A549 (cell line): Measurements from ENCODE around the gene HBA1.
"Not testable (repeated sequence)": the region's sequence is repeated elsewhere in the genome, so short reads cannot be mapped to it uniquely, and the experiment has no call there.

ENCODE experiments used
- CEBPB ChIP-seq, 2 experiments: fragments of >200 bp in 1 of 2; sonication (Bioruptor Twin) in 1 of 2; formaldehyde crosslinking in 1 of 2; IDR thresholded peaks; 2 replicates each; pipeline ENCODE4 v1.6.1; 2012 to 2016
- CTCF ChIP-seq: fragments of >200 bp; sonication (Bioruptor Twin); formaldehyde crosslinking; IDR thresholded peaks from 3 replicates; pipeline ENCODE4 v1.5.1; 2016
- EHMT2 ChIP-seq: fragments of 200-600 bp; sonication (generic); IDR thresholded peaks from 2 replicates; pipeline ENCODE4 v1.6.1; 2016; ENCODE audit warnings: antibody characterized with exemption, low read depth, mild to moderate bottlenecking, moderate library complexity
- EP300 ChIP-seq, 2 experiments: fragments of >200 bp; sonication (Bioruptor Twin); formaldehyde crosslinking; IDR thresholded peaks; 2 replicates in 1 of 2; 3 replicates in 1 of 2; pipeline ENCODE4 v1.6.1; 2016 to 2017
- ESRRA ChIP-seq: fragments of 150-350 bp; IDR thresholded peaks from 2 replicates; pipeline ENCODE4 v1.6.1; 2014; ENCODE audit warnings: mild to moderate bottlenecking, low read length, borderline replicate concordance
- HMGXB4 ChIP-seq: fragments of 250-450 bp; sonication (Bioruptor Pico); IDR thresholded peaks from 2 replicates; pipeline ENCODE4 v1.5.0; 2021; ENCODE audit warnings: mild to moderate bottlenecking, moderate library complexity, borderline replicate concordance
- JUN ChIP-seq, 2 experiments: fragments of >200 bp; sonication (Bioruptor Twin); formaldehyde crosslinking; IDR thresholded peaks; 2 replicates in 1 of 2; 3 replicates in 1 of 2; pipeline ENCODE4 v1.6.1; 2016 to 2017
- MAFK ChIP-seq: fragments of 450-650 bp; IDR thresholded peaks from 2 replicates; pipeline ENCODE4 v1.6.1; 2014; ENCODE audit not compliant: partially characterized antibody
- MAX ChIP-seq: IDR thresholded peaks from 2 replicates; pipeline ENCODE4 v1.6.1; 2012
- MAZ ChIP-seq: fragments of 150-350 bp; IDR thresholded peaks from 2 replicates; pipeline ENCODE4 v1.6.1; 2014; ENCODE audit warnings: antibody characterized with exemption, low read depth, low read length, borderline replicate concordance
- NR3C1 ChIP-seq: fragments of >200 bp; sonication (Bioruptor Twin); formaldehyde crosslinking; IDR thresholded peaks from 3 replicates; pipeline ENCODE4 v1.6.1; 2017
- POLR2A ChIP-seq: IDR thresholded peaks from 2 replicates; pipeline ENCODE4 v1.6.1; 2012; ENCODE audit warnings: mild to moderate bottlenecking, low read length
- RNF2 ChIP-seq: fragments of 200-600 bp; sonication (generic); IDR thresholded peaks from 2 replicates; pipeline ENCODE4 v1.6.1; 2016; ENCODE audit warnings: low read depth, mild to moderate bottlenecking, antibody characterized with exemption, moderate library complexity, borderline replicate concordance
- SMC3 ChIP-seq: fragments of >200 bp; sonication (Bioruptor Twin); formaldehyde crosslinking; IDR thresholded peaks from 3 replicates; pipeline ENCODE4 v1.6.1; 2018; ENCODE audit warnings: inconsistent platforms

- not testable (repeated sequence) for TF ChIP-seq CTCF; SMC3; JUN (IDR thresholded peaks at IDR 0.05); POLR2A; EHMT2; MAFK; EP300 (IDR thresholded peaks at IDR 0.05); HMGXB4; MAZ; MAX; CEBPB (IDR thresholded peaks at IDR 0.05); RNF2; ESRRA; NR3C1
Measured at GRCh38 chr16:164134-164823, 12.2 kb upstream of the HBA1 start.
